Naive thymus-derived CD8-positive, alpha-beta T cell (primary cell): ENCODE data around the gene UBAP2. TPM values are rescaled to one million over a fixed set of nuclear protein-coding genes. Genes with fewer than 3 reads are reported as not detected.

ENCODE experiments used
- ATAC-seq, 2 donors: fragments of 150-1000 bp; cut with Tn5 transposase in 1 of 2; sonication (Bioruptor Pico), chemical (Tn5 transposase) in 1 of 2; 1 replicate in 1 of 2; 2 replicates in 1 of 2; pipeline ENCODE4 v1.10.0; 2021; ENCODE audit warnings: mild to moderate bottlenecking in 2 of 2, moderate library complexity in 2 of 2
- POLR2A ChIA-PET: fragments of 350-600 bp; sonication (Branson Sonifier 250); formaldehyde crosslinking; loops from one replicate; lab custom pipeline; 2021; ENCODE audit warnings: antibody characterized with exemption; lab: Charles Lee
- DNase-seq, 10 donors: peaks; one replicate each; pipeline versions ENCODE4 v3.0.0 to v3.0.0-alpha.2; 2020 to 2022
- H3K27ac Mint-ChIP-seq, 10 donors: one replicate each; pipeline ENCODE4 v1.8.0; 2020 to 2022; ENCODE audit warnings: mild to moderate bottlenecking in 10 of 10, mixed read lengths in 10 of 10, moderate library complexity in 4 of 10, inconsistent platforms in 1 of 10
- H3K27me3 Mint-ChIP-seq, 5 donors: one replicate each; pipeline ENCODE4 v1.8.0; 2021 to 2022; ENCODE audit warnings: mixed read lengths in 5 of 5
- H3K36me3 Mint-ChIP-seq, 3 donors: one replicate each; pipeline ENCODE4 v1.8.0; 2020 to 2022; ENCODE audit warnings: mixed read lengths in 3 of 3, mild to moderate bottlenecking in 2 of 3, inconsistent platforms in 1 of 3
- H3K4me1 Mint-ChIP-seq, 4 donors: one replicate each; pipeline ENCODE4 v1.8.0; 2021 to 2022; ENCODE audit warnings: mixed read lengths in 4 of 4
- H3K4me3 Mint-ChIP-seq, 10 donors: one replicate each; pipeline ENCODE4 v1.8.0; 2020 to 2022; ENCODE audit warnings: mild to moderate bottlenecking in 10 of 10, mixed read lengths in 10 of 10, moderate library complexity in 6 of 10, inconsistent platforms in 1 of 10
- H3K9me3 Mint-ChIP-seq, 9 donors: one replicate each; pipeline ENCODE4 v1.8.0; 2020 to 2022; ENCODE audit warnings: mixed read lengths in 9 of 9, mild to moderate bottlenecking in 3 of 9, inconsistent platforms in 1 of 9, moderate library complexity in 1 of 9
- polyA plus RNA-seq, 3 donors: library from polyadenylated mRNA; unstranded; fragments of 300-500 nt; fragmentation: Illumina TruSeq; gene quantifications; one replicate each; pipeline ENCODE4 v1.2.3, GENCODE V29; 2021
- total RNA-seq, 8 experiments: library from RNA in 2 of 8; stranded (reverse) in 2 of 8; gene quantifications; one replicate each; pipeline ENCODE4 v1.2.3 and lab custom pipeline; 2021 to 2026

Gene UBAP2
- total and polyA plus RNA-seq, 5 experiments from 2014 or later: 7.1 to 39.5 (median 16.7) TPM

- DNase-seq (no peak), ATAC-seq (no peak)
- H3K27me3 Mint-ChIP-seq: no peaks in the 10 kb centered on the region
- H3K36me3 Mint-ChIP-seq: peaks cover 0 to 38% (median 5%) of the 10 kb centered on the region in 3 donors
- POLR2A ChIA-PET: no interaction called here
- peaks cover 8 to 36% (median 21%) of the 10 kb centered on the region in 4 donors for H3K4me1 Mint-ChIP-seq
- no peak overlapping the region for H3K4me3 Mint-ChIP-seq
- peak overlapping the region in 1 of 10 donors; percentile 22 for H3K27ac Mint-ChIP-seq
- H3K9me3 Mint-ChIP-seq: no peaks in the 10 kb centered on the region
These were observed 141.9 kb downstream of the UBAP2 start for GRCh38 chr9:33906769-33907168.

- H3K4me3 Mint-ChIP-seq: no peak overlapping the region
- peak overlapping the region in 3 of 10 donors; percentile 11 to 33 (median 27) for H3K27ac Mint-ChIP-seq
- POLR2A ChIA-PET: no interaction called here
- H3K4me1 Mint-ChIP-seq: peaks cover 8 to 36% (median 24%) of the 10 kb centered on the region in 4 donors
- H3K27me3 Mint-ChIP-seq: no peaks in the 10 kb centered on the region
- peaks cover 0 to 52% (median 8%) of the 10 kb centered on the region in 3 donors for H3K36me3 Mint-ChIP-seq
- ATAC-seq (no peak), DNase-seq (no peak)
- H3K9me3 Mint-ChIP-seq: no peaks in the 10 kb centered on the region
These were observed 143.6 kb downstream of the UBAP2 start for GRCh38 chr9:33905137-33905536.

GRCh38 chr9:33903157-33903780 is 145.4 kb downstream of the UBAP2 start:
- DNase-seq (no peak), ATAC-seq (no peak)
- H3K27me3 Mint-ChIP-seq: no peaks in the 10 kb centered on the region
- peaks cover 8 to 34% (median 25%) of the 10 kb centered on the region in 4 donors for H3K4me1 Mint-ChIP-seq
- H3K4me3 Mint-ChIP-seq: no peak overlapping the region
- no peaks in the 10 kb centered on the region for H3K9me3 Mint-ChIP-seq
- H3K36me3 Mint-ChIP-seq: peaks cover 0 to 64% (median 8%) of the 10 kb centered on the region in 3 donors
- no peak overlapping the region for H3K27ac Mint-ChIP-seq
- POLR2A ChIA-PET: no interaction called here

DNA sequence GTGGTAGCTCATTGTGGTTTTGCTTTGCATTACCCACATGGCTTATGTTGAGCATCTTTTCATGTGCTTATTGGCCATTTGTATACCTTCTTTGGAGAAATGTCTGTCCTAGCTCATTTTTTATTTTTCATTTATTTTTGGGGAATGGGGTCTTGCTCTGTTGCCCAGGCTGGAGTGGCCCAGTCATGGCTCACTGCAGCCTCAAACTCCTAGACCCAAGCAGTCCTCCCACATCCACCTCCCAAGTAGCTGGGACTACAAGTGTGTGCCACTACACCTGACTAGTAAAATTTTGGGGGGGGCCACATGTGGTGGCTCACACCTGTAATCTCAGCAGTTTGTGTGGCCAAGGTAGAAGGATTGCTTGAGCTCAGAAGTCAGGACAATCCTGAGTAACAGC is 154.4 kb downstream of the UBAP2 start:
- Mint-ChIP-seq H3K36me3 (peaks cover 0 to 46% (median 5%) of the 10 kb centered on the region in 3 donors), H3K27me3 (no peaks in the 10 kb centered on the region), H3K4me3 (no peak overlapping the region), H3K27ac (peak overlapping the region in 2 of 10 donors; percentile 37), H3K4me1 (peaks cover 4 to 13% (median 7%) of the 10 kb centered on the region in 4 donors), H3K9me3 (no peaks in the 10 kb centered on the region)
- no peak for ATAC-seq
- no peak for DNase-seq
- POLR2A ChIA-PET: no interaction called here

- no peak for DNase-seq
- peaks cover 4 to 13% (median 7%) of the 10 kb centered on the region in 4 donors for H3K4me1 Mint-ChIP-seq
- no peaks in the 10 kb centered on the region for H3K27me3 Mint-ChIP-seq
- no peak for ATAC-seq
- peak overlapping the region in 2 of 10 donors; percentile 52 to 65 for H3K27ac Mint-ChIP-seq
- peaks cover 0 to 45% (median 5%) of the 10 kb centered on the region in 3 donors for H3K36me3 Mint-ChIP-seq
- POLR2A ChIA-PET: no interaction called here
- no peaks in the 10 kb centered on the region for H3K9me3 Mint-ChIP-seq
- H3K4me3 Mint-ChIP-seq: no peak overlapping the region
These were observed 154.8 kb downstream of the UBAP2 start for GRCh38 chr9:33893861-33894260.

- Mint-ChIP-seq H3K27ac (no peak overlapping the region), H3K9me3 (no peaks in the 10 kb centered on the region), H3K4me1 (peaks cover 11 to 38% (median 35%) of the 10 kb centered on the region in 4 donors), H3K36me3 (peaks cover 0 to 38% (median 3%) of the 10 kb centered on the region in 3 donors), H3K4me3 (no peak overlapping the region), H3K27me3 (no peaks in the 10 kb centered on the region)
- DNase-seq (no peak), ATAC-seq (no peak)
- POLR2A ChIA-PET: interaction anchor here (0.5 kb wide), 1 partner anchor 132 kb away, joined by 4 read pairs; no protein-coding TSS in a partner anchor
These were observed 162.7 kb downstream of the UBAP2 start for GRCh38 chr9:33885948-33886347.

DNA sequence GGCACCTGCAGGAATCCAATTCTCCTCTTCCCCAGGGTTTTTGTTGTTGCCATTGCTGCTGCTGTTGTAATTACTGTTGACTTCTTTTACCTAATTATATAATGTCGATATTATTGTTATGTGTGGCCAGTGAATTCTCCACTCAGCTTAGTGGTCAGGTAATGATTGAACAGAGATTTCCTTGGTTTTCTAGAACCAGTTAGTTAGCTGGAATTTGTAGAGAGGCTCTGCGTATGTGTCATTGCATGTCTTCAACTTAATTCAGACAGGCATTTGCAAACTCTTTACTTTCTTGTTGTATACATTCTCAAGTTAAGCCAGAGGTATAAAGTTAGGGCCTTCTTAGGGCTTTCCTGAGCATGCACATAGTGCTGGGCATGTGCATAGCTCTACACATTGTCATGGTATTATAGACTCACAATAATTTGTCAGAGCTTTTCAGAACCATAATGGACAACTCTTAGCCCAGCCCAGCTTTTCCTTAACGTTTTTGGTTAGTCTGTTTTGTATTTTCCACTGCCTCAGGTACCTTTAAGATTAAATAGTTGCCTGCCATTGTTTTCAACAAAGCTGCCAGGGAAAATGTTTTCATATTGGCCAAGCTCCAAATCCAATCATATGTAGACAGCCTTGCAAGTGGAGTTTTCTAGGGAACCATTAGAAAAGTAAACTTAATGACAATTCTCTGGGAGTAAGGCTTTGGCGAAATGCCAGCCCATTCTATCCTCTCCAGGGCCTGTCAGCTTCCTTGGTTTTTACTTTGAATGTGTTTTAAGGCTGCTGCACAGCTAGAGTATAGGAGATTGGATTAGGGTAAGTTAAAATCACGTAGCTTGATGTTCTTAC is 163.6 kb downstream of the UBAP2 start:
- no peaks in the 10 kb centered on the region for H3K27me3 Mint-ChIP-seq
- ATAC-seq: no peak
- POLR2A ChIA-PET: interaction anchor here (0.5 kb wide), 1 partner anchor 133 kb away, joined by 4 read pairs; no protein-coding TSS in a partner anchor
- H3K4me3 Mint-ChIP-seq: no peak overlapping the region
- no peaks in the 10 kb centered on the region for H3K9me3 Mint-ChIP-seq
- peaks cover 16 to 46% (median 43%) of the 10 kb centered on the region in 4 donors for H3K4me1 Mint-ChIP-seq
- DNase-seq: no peak
- peak overlapping the region in 9 of 10 donors; percentile 6 to 87 (median 47) for H3K27ac Mint-ChIP-seq
- H3K36me3 Mint-ChIP-seq: peaks cover 0 to 31% (median 3%) of the 10 kb centered on the region in 3 donors

DNA sequence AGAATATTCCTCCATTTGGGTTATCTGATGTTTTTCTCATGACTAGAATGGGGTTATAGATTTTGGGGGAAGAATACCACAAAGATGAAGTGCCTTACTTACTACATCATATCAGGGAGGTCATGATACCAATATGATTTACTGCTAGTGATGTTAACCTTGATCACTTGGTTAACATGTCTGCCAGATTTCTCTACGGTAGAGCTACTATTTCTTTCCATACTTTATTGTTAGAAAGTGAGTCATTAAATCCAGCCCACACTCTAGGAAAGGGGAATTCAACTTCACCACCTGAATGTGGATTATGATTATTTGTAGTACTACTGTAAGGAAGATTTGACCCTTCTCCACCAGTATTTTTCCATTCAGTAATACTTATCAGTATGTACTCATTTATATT is 167.1 kb downstream of the UBAP2 start:
- no peak for ATAC-seq
- POLR2A ChIA-PET: no interaction called here
- H3K27ac Mint-ChIP-seq: peak overlapping the region in 4 of 10 donors; percentile 0 to 52 (median 8)
- H3K27me3 Mint-ChIP-seq: no peaks in the 10 kb centered on the region
- no peak overlapping the region for H3K4me3 Mint-ChIP-seq
- H3K9me3 Mint-ChIP-seq: no peaks in the 10 kb centered on the region
- no peak for DNase-seq
- peaks cover 0 to 6% (median 0%) of the 10 kb centered on the region in 3 donors for H3K36me3 Mint-ChIP-seq
- peaks cover 28 to 67% (median 66%) of the 10 kb centered on the region in 4 donors for H3K4me1 Mint-ChIP-seq

GRCh38 chr9:33880211-33881089 is 168.2 kb downstream of the UBAP2 start:
- H3K4me1 Mint-ChIP-seq: peaks cover 28 to 70% (median 65%) of the 10 kb centered on the region in 4 donors

GRCh38 chr9:33878691-33879366 is 169.9 kb downstream of the UBAP2 start:
- POLR2A ChIA-PET: no interaction called here
- DNase-seq: no peak
- ATAC-seq: no peak
- Mint-ChIP-seq H3K27me3 (no peaks in the 10 kb centered on the region), H3K4me1 (peaks cover 24 to 61% (median 49%) of the 10 kb centered on the region in 4 donors), H3K27ac (peak overlapping the region in 6 of 10 donors; percentile 2 to 73 (median 55)), H3K9me3 (no peaks in the 10 kb centered on the region), H3K4me3 (peak overlapping the region in 2 of 10 donors; percentile 6 to 28), H3K36me3 (no peaks in the 10 kb centered on the region)

More at GRCh38 chr9:33880211-33881089, 168.2 kb downstream of the UBAP2 start:
- DNase-seq (no peak), ATAC-seq (no peak)
- Mint-ChIP-seq H3K9me3 (no peaks in the 10 kb centered on the region), H3K36me3 (peaks cover 0 to 2% (median 0%) of the 10 kb centered on the region in 3 donors), H3K4me3 (peak overlapping the region in 1 of 10 donors; percentile 4), H3K27ac (peak overlapping the region in 8 of 10 donors; percentile 14 to 75 (median 52)), H3K27me3 (no peaks in the 10 kb centered on the region)
- POLR2A ChIA-PET: no interaction called here

GRCh38 chr9:33877727-33878489 is 170.8 kb downstream of the UBAP2 start:
- no peak for ATAC-seq
- Mint-ChIP-seq H3K4me1 (peaks cover 21 to 56% (median 43%) of the 10 kb centered on the region in 4 donors), H3K4me3 (no peak overlapping the region), H3K27me3 (no peaks in the 10 kb centered on the region), H3K27ac (peak overlapping the region in 8 of 10 donors; percentile 2 to 85 (median 48)), H3K36me3 (no peaks in the 10 kb centered on the region), H3K9me3 (no peaks in the 10 kb centered on the region)
- POLR2A ChIA-PET: interaction anchor here (0.7 kb wide), 1 partner anchor 365 kb away, joined by 3 read pairs; no protein-coding TSS in a partner anchor
- no peak for DNase-seq
